Subcutaneous abdominal adipose tissue (tissue), 5 donors: ENCODE data around the gene TRABD2B.

Experiments
- H3K27ac ChIP-seq: one replicate; pipeline ENCODE4 v1.7.0; 2013; ENCODE audit warnings: low read depth, mild to moderate bottlenecking, inconsistent platforms, low read length, moderate library complexity
- H3K27me3 ChIP-seq, 5 donors: one replicate each; pipeline ENCODE4 v1.7.0; 2013; ENCODE audit warnings: low read length in 5 of 5, inconsistent platforms in 1 of 5; ENCODE audit not compliant: control insufficient read depth in 5 of 5, insufficient read depth in 4 of 5
- H3K36me3 ChIP-seq, 5 donors: one replicate each; pipeline ENCODE4 v1.7.0; 2013; ENCODE audit warnings: low read length in 5 of 5; ENCODE audit not compliant: control insufficient read depth in 5 of 5, insufficient read depth in 5 of 5
- H3K4me1 ChIP-seq, 5 donors: one replicate each; pipeline ENCODE4 v1.7.0; 2013; ENCODE audit warnings: low read length in 5 of 5, mild to moderate bottlenecking in 3 of 5, moderate library complexity in 1 of 5; ENCODE audit not compliant: control insufficient read depth in 5 of 5, insufficient read depth in 5 of 5
- H3K4me3 ChIP-seq, 5 donors: one replicate each; pipeline ENCODE4 v1.7.0; 2013; ENCODE audit warnings: low read length in 5 of 5, low read depth in 1 of 5
- H3K9ac ChIP-seq, 5 donors: one replicate each; pipeline ENCODE4 v1.7.0; 2013; ENCODE audit warnings: low read length in 5 of 5, mild to moderate bottlenecking in 4 of 5, moderate library complexity in 3 of 5
- H3K9me3 ChIP-seq, 5 donors: one replicate each; pipeline ENCODE4 v1.7.0; 2013; ENCODE audit warnings: low read length in 5 of 5; ENCODE audit not compliant: control insufficient read depth in 5 of 5
- donor health status: healthy.
- donor health status: healthy.
- donor health status: healthy.
- donor health status: healthy.
- donor health status: healthy.

The TRABD2B gene

GRCh38 chr1:47850451-47850850, 146.7 kb downstream of the TRABD2B start:
- Histone ChIP-seq H3K9me3 (no peaks in the 10 kb centered on the region), H3K4me1 (peaks cover 4 to 12% (median 8%) of the 10 kb centered on the region in 5 donors), H3K27ac (no peak overlapping the region), H3K4me3 (no peak overlapping the region), H3K27me3 (no peaks in the 10 kb centered on the region), H3K36me3 (no peaks in the 10 kb centered on the region), H3K9ac (no peak overlapping the region)

DNA sequence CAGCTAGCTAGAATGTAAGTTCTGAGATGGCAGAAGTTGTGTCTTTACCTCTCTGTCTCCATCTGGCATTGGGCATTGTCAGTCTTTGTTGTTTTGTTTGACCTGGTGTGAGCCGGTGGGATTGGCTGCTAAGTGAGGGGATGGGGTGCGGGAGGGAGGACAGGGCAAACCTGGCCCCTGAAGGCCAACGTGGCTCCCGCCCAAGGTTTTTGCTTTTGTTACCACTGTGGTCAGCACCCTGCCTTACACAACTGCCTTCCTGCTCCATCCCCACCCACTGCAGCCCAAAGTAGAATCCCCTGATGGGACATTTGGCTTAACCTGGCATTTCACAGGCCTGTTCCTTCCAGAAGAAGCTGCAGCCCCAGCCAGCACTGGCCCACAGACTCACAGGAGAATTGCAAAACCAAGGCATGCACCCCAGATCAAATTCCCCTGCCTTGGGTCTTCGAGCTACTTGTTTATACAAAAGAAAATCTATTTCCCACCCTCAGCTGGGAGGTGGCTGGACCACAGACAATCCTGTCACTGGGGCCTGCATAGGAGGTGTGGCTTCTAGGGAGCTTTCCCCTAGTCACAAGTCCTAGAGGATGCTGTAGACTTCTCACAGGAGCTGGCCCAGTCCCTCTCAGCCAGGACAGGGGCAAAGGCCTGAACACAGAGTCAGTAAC, 147.5 kb downstream of the TRABD2B start:
- no peak overlapping the region for H3K4me3 ChIP-seq
- H3K27ac ChIP-seq, result no peak overlapping the region
- H3K4me1 ChIP-seq, result peaks cover 4 to 12% (median 8%) of the 10 kb centered on the region in 5 donors
- H3K9ac ChIP-seq, result no peak overlapping the region
- H3K9me3 ChIP-seq, result no peaks in the 10 kb centered on the region
- H3K27me3 ChIP-seq, result no peaks in the 10 kb centered on the region
- H3K36me3 ChIP-seq, result no peaks in the 10 kb centered on the region

DNA sequence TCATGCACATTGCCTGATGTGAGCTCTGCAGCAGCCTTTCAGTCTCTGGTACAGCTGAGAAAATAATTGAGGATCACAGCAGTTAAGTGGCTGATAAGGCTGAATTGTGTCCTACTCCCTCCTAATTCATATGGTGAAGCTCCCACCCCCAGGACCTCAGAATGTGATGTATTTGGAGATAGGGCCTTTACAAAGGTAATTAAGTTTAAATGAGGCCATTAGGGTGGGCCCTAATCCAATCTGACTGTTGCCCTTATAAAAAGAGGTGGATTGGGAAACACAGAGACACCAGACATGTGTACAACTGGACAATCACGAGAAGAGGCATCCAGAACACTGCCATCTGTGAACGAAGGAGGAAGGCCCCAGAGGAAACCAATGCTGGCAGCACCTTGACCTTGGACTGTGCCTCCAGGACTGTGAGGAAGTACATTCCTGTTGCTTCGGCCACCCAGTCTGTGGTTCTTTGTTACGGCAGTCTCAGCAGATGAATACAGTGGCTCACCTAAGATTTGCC, 148.1 kb downstream of the TRABD2B start:
- H3K27me3 ChIP-seq, result no peaks in the 10 kb centered on the region
- H3K4me3 ChIP-seq, result no peak overlapping the region
- H3K9me3 ChIP-seq, result no peaks in the 10 kb centered on the region
- H3K36me3 ChIP-seq, result no peaks in the 10 kb centered on the region
- no peak overlapping the region for H3K9ac ChIP-seq
- H3K4me1 ChIP-seq, result peaks cover 4 to 12% (median 8%) of the 10 kb centered on the region in 5 donors
- no peak overlapping the region for H3K27ac ChIP-seq

DNA sequence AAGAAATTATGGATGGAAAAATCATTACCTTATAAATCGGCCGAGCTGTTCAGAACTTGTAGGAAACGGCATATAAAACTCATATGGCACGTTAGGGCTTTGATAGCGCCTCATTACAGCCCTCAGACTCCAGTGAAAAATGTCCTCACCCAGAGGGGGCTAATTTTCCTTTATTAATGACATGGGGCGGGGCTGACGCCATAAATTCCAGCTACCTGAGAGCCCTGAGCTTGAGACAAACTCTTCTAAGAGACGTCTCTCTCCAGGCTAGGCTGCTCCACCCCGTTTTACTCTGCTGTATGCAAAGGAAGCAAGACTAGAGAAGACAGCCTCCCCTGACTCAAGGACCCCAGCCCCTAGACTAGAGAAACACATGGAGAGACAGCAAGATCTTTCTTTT, 149.4 kb downstream of the TRABD2B start:
- H3K9ac ChIP-seq, result no peak overlapping the region
- no peak overlapping the region for H3K4me3 ChIP-seq
- H3K36me3 ChIP-seq, result no peaks in the 10 kb centered on the region
- peaks cover 4 to 12% (median 8%) of the 10 kb centered on the region in 5 donors for H3K4me1 ChIP-seq
- no peak overlapping the region for H3K27ac ChIP-seq
- no peaks in the 10 kb centered on the region for H3K27me3 ChIP-seq
- no peaks in the 10 kb centered on the region for H3K9me3 ChIP-seq

DNA sequence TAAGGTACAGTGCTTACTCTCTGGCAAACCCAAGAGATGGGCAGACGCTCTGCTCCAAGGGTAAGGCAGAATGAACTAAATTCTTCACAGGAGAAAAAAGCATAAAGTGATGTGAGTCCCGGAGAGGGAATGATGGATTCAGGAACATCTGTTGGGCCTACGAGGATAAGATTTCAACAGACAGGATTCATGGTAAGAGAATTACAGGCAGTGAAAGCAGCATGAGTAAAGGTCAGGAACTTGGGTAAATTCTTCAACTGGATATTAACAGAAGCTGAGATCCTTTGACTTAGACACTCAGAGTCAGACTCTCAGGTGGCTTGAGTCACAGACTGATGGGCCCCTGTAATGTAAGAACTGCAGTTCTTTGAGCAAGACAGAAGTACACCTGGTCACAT, 152.6 kb downstream of the TRABD2B start:
- peaks cover 0 to 5% (median under 1%) of the 10 kb centered on the region in 5 donors for H3K4me1 ChIP-seq
- no peak overlapping the region for H3K27ac ChIP-seq
- H3K9me3 ChIP-seq, result no peaks in the 10 kb centered on the region
- no peaks in the 10 kb centered on the region for H3K27me3 ChIP-seq
- H3K9ac ChIP-seq, result no peak overlapping the region
- no peaks in the 10 kb centered on the region for H3K36me3 ChIP-seq
- H3K4me3 ChIP-seq, result no peak overlapping the region

- H3K4me1 ChIP-seq, result peaks cover 0 to 1% (median 0%) of the 10 kb centered on the region in 5 donors
- no peaks in the 10 kb centered on the region for H3K9me3 ChIP-seq
- H3K9ac ChIP-seq, result no peak overlapping the region
- no peak overlapping the region for H3K4me3 ChIP-seq
- H3K27ac ChIP-seq, result no peak overlapping the region
- no peaks in the 10 kb centered on the region for H3K27me3 ChIP-seq
- no peaks in the 10 kb centered on the region for H3K36me3 ChIP-seq
Measured at GRCh38 chr1:47843781-47844557, 153.2 kb downstream of the TRABD2B start.

- Histone ChIP-seq H3K9ac (no peak overlapping the region), H3K27ac (no peak overlapping the region), H3K9me3 (no peaks in the 10 kb centered on the region), H3K27me3 (peaks cover 0 to 3% (median 0%) of the 10 kb centered on the region in 5 donors), H3K4me3 (no peak overlapping the region), H3K4me1 (peaks cover 0 to 4% (median 0%) of the 10 kb centered on the region in 5 donors), H3K36me3 (no peaks in the 10 kb centered on the region)
Measured at GRCh38 chr1:47843059-47843458, 154.1 kb downstream of the TRABD2B start.

DNA sequence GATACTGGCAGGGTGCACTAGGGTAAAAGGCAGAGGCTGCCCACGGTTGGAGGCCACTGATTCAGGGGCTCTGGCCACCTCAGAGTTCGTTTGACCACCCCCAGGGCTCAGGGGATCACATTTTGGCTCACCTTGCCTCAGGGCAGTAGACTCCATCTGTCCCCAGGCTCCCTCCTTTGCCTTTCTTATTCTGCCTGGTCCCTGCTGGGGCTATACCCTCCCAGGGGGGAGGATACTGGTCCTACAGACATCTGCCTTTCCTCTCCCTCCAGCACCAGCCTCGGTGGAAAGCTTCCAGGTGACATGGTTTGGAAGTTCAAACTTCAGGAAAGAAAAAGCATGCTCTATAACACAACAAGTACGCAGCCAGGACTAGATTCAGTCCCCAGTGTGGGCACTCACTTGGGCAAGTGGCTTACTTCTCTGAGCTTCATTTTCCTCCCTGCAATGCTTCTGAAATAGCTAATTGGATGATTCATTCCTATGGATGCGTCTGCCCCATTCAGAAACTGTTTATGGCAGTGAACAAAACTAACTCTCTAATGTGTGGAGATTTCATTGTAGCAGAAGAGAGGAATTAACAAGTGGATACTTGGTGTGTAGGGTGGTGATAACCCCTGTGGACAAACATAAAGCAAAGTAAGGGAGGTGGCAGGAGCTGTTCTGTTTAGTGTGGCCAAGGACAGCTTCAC, 154.8 kb downstream of the TRABD2B start:
- H3K4me1 ChIP-seq, result peaks cover 0 to 7% (median 2%) of the 10 kb centered on the region in 5 donors
- H3K9me3 ChIP-seq, result no peaks in the 10 kb centered on the region
- H3K27ac ChIP-seq, result no peak overlapping the region

DNA sequence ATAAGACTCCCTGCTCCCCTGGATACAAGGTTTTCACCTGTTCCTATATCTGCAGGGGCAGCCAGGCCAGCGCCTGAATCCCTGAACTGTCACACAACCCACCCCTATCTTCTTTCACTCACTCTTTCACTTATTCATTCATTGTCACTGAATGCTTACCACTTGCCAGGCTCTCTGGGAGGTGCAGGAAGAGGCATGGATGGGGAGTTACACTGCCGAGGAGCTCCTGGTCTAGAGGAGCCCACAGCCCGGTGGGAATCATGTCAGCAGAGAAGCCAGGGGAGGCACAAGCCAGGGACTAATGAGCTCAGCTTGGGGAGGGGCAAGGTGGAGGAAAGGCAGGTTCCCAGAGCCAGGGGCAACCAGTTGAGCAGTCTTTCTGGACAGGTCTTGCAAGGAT, 155.8 kb downstream of the TRABD2B start:
- Histone ChIP-seq H3K4me1 (peaks cover 0 to 9% (median 3%) of the 10 kb centered on the region in 5 donors), H3K27ac (no peak overlapping the region), H3K4me3 (no peak overlapping the region), H3K9ac (no peak overlapping the region), H3K27me3 (peaks cover 0 to 4% (median 0%) of the 10 kb centered on the region in 5 donors), H3K9me3 (peaks cover 0 to 2% (median 0%) of the 10 kb centered on the region in 5 donors), H3K36me3 (no peaks in the 10 kb centered on the region)

More for the DNA sequence above, 154.8 kb downstream of the TRABD2B start:
- Histone ChIP-seq H3K9ac (no peak overlapping the region), H3K27me3 (peaks cover 0 to 4% (median 0%) of the 10 kb centered on the region in 5 donors), H3K36me3 (no peaks in the 10 kb centered on the region), H3K4me3 (no peak overlapping the region)
